Progenitor cell of endocrine pancreas (in vitro differentiated cells): ENCODE results near the gene PLA2G2F. TPM values are rescaled to one million over a fixed set of nuclear protein-coding genes. Genes with fewer than 3 reads are reported as not detected.

Experiments used
- DNase-seq: peaks from one replicate; pipeline ENCODE4 v3.0.0; 2021; ENCODE audit warnings: low spot score; ENCODE audit not compliant: unreplicated experiment
- H3K27ac Mint-ChIP-seq: 2 replicates; pipeline ENCODE4 v1.8.0; 2021; ENCODE audit warnings: mild to moderate bottlenecking, moderate library complexity, mixed read lengths
- H3K27me3 Mint-ChIP-seq: 2 replicates; pipeline ENCODE4 v1.8.0; 2021; ENCODE audit warnings: mixed read lengths
- H3K36me3 Mint-ChIP-seq: 2 replicates; pipeline ENCODE4 v1.8.0; 2022; ENCODE audit warnings: mixed read lengths; ENCODE audit not compliant: insufficient read depth
- H3K4me1 Mint-ChIP-seq: 2 replicates; pipeline ENCODE4 v1.8.0; 2021; ENCODE audit warnings: low read depth, mixed read lengths
- H3K4me3 Mint-ChIP-seq: 2 replicates; pipeline ENCODE4 v1.8.0; 2021; ENCODE audit warnings: low read depth, mild to moderate bottlenecking, moderate library complexity, mixed read lengths
- H3K9me3 Mint-ChIP-seq: 2 replicates; pipeline ENCODE4 v1.8.0; 2021; ENCODE audit warnings: low read depth, mixed read lengths
- total RNA-seq: library from RNA; stranded (reverse); gene quantifications from 2 replicates; pipeline ENCODE4 v1.2.1, GENCODE V29; 2021
- TF ChIP-seq, protein P1 (sequence below): fragments of 200-600 bp; sonication (generic); IDR thresholded peaks from one replicate; pipeline ENCODE4 v1.5.0; 2021; ENCODE audit warnings: antibody characterized with exemption, mild to moderate bottlenecking; ENCODE audit not compliant: unreplicated experiment

Gene PLA2G2F
- total RNA-seq, 1 donor from 2014 or later, result not detected

DNA sequence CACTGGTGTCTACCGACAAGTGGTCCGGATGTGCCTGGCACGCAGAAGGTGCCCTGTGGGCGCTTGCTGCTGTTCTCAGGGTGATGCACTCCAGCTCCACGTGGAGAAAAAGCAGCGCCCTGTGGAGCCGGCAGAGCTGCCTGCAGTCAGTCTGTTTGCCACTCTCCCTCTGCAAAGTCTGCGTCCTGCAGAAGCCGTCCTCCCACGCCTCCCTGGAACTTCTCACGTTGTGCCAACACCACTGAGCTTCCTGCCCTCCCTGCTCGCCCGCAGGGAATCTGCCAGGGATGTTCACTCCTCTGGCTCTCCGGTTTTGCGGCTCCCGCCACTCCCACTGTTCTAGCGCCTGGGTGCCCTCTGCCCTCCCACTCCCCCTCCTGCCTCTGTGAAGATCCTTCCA lies 26.9 kb downstream of the PLA2G2F start:
- Mint-ChIP-seq H3K27ac (no peak overlapping the region), H3K27me3 (peaks cover 34% of the 10 kb centered on the region), H3K36me3 (no peaks in the 10 kb centered on the region), H3K4me1 (no peaks in the 10 kb centered on the region), H3K9me3 (peaks cover 8% of the 10 kb centered on the region), H3K4me3 (no peak overlapping the region)
- no peak for DNase-seq
- TF ChIP-seq, protein P1, sequence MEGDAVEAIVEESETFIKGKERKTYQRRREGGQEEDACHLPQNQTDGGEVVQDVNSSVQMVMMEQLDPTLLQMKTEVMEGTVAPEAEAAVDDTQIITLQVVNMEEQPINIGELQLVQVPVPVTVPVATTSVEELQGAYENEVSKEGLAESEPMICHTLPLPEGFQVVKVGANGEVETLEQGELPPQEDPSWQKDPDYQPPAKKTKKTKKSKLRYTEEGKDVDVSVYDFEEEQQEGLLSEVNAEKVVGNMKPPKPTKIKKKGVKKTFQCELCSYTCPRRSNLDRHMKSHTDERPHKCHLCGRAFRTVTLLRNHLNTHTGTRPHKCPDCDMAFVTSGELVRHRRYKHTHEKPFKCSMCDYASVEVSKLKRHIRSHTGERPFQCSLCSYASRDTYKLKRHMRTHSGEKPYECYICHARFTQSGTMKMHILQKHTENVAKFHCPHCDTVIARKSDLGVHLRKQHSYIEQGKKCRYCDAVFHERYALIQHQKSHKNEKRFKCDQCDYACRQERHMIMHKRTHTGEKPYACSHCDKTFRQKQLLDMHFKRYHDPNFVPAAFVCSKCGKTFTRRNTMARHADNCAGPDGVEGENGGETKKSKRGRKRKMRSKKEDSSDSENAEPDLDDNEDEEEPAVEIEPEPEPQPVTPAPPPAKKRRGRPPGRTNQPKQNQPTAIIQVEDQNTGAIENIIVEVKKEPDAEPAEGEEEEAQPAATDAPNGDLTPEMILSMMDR, result no peak

DNA sequence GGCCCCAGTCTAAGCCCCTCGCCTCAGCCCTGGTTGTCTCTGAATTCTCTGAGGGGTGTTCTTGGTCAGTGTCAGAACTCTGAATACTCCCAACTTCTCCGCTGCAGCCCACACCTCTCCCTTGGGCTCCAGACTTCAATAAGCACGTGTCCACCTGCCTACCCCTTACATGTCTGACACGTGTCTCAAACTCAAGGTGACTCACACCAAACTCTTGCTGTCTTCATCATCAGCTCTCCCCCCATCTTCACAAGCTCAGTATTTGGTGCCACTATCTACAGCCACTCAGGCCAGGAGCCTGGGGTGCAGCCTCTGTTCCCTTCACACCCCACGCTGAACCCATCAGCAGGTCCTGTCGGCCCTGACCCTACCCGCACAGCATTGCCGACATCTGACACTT lies 28.0 kb downstream of the PLA2G2F start:
- no peaks in the 10 kb centered on the region for H3K4me1 Mint-ChIP-seq
- H3K4me3 Mint-ChIP-seq, result no peak overlapping the region
- TF ChIP-seq, protein P1, result no peak
- DNase-seq, result no peak
- H3K9me3 Mint-ChIP-seq, result peaks cover 8% of the 10 kb centered on the region
- no peaks in the 10 kb centered on the region for H3K36me3 Mint-ChIP-seq
- peaks cover 34% of the 10 kb centered on the region for H3K27me3 Mint-ChIP-seq
- H3K27ac Mint-ChIP-seq, result no peak overlapping the region

DNA sequence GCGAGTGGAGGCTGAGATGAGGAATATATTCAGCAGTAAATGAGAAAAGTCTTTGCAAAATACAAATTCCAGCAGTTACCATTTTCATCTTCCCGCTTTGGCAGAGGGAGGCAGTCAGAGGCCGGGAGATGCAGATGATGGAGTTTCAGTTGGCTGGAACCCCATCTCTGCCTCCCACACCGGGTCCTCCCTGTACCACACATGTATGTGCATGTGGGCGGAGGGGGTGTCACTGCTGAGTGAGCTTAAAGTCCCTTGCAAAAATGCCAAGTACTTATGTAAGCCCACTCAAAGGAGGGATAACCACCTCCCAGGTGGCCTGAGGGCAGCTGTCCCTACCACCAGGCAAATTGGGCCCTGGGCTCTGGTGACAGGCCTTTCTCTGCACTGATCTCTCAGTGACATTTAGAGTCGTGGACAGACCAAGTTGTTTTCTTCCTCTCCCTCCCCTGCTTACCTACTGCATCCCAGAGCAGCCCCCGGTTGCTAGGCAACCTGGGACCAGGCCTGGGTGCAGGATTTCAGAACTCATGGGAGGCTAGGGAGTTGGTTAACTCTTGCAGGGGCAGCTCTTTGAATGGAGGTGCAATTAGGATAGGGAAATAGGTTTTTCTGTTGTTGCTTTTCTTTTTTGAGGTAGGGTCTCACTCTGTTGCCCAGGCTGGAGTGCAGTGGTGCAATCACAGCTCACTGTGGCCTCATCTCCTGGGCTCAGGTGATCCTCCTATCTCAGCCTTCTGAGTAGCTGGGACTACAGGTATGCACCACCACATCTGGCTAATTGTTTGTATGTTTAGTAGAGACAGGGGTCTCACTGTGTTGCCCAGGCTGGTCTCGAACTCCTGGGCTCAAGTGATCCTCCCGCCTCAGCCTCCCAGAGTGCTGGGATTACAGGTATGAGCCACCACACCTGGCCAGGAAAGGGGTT lies 29.7 kb downstream of the PLA2G2F start:
- Mint-ChIP-seq H3K27me3 (peaks cover 34% of the 10 kb centered on the region), H3K4me3 (no peak overlapping the region), H3K9me3 (peaks cover 4% of the 10 kb centered on the region), H3K27ac (no peak overlapping the region), H3K4me1 (no peaks in the 10 kb centered on the region), H3K36me3 (no peaks in the 10 kb centered on the region)
- TF ChIP-seq, protein P1, result no peak
- no peak for DNase-seq

DNA sequence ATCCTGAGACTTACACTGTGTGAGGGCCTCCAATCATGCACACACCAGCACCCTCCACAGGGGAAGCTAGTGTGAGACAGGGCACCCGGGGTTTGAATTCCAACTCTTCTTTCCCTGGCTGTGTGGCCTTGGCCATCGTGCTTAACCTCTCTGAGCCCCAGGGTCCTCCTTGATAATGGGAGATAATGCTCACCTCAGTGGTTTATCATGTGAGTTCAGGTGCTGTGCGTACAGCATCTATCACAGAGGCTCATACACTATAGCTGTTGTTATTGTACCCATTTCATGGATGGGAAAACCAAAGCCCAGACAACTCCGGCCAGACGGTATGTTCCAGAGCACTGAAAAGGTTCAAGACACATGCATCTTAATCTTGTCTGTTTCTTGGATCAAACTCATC lies 30.8 kb downstream of the PLA2G2F start:
- Mint-ChIP-seq H3K36me3 (no peaks in the 10 kb centered on the region), H3K4me3 (no peak overlapping the region), H3K9me3 (peaks cover 4% of the 10 kb centered on the region), H3K4me1 (no peaks in the 10 kb centered on the region), H3K27ac (no peak overlapping the region), H3K27me3 (peaks cover 35% of the 10 kb centered on the region)
- TF ChIP-seq, protein P1, result no peak
- DNase-seq, result no peak

DNA sequence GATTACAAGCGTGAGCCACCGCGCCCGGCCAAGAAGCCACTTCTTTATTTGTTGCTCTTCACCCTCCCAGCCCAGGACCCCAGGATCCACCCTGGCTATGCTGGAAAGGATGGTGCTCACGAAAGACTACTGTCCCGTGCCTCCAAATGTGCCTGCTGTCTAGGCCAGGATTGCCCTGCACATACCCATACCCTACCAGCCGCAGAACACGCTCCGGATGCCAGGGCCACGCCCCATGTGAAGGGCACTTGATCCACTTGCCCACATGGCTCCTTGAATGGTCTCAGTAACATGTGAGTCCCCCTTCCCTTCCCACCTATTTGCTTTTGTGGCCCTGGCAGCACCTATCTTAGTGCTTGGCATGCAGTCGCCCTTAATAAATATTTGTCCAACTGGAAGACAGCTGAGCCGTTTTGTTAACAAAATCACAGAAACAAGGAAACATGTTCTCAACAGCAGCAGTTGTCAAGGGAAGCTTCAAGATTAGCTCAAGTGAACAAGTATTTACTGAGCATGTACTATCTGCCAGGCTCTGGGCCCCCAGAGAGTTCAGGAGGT lies 33.0 kb downstream of the PLA2G2F start:
- Mint-ChIP-seq H3K27me3 (peaks cover 40% of the 10 kb centered on the region), H3K9me3 (no peaks in the 10 kb centered on the region), H3K4me3 (no peak overlapping the region), H3K4me1 (no peaks in the 10 kb centered on the region), H3K27ac (no peak overlapping the region), H3K36me3 (no peaks in the 10 kb centered on the region)
- no peak for DNase-seq
- TF ChIP-seq, protein P1, result no peak
